ENCODE data around the gene TMEM132A.

TMEM132A gene

DNA sequence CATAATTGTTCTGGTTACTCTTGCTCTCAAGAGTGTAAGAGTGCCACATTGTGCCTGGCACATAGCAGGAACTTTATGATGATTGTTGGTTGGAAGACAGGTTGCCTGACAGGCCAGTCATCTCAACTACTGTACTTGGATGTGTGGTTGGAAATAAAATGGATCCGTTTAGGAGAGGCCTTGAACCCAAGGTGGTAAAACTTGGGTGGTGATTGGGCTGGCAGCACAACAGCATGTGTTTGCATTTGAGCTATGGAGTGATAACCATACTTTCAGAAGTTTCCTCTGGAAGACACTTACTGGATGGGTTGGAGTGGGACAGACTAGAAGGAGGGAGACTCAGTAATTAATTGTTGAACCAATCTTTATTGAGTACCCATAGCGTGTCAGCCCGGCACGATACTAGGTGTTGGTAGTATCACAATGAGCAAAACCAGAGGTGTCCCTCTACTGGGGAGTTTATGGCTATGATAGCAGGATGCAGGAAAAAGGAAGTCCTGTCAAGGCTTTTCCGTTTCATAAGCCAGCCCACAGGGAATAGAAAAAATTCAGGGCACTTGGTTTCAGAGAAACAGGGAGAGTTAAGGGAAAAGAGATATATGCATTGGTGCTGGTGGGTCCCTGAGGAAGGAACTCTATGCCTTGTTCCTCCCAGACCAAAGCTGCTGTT lies 13.4 kb upstream of the TMEM132A start:
- DNase-seq (ENCODE audit: extremely low read depth, low read depth) = no peak
- TF ChIP-seq CTCF (IDR thresholded peaks at IDR 0.05; ENCODE audit: low read depth, low read length, missing control alignments) = no peak
- H3K4me3 ChIP-seq (replicated peaks; ENCODE audit: low read depth, low read length) = no peak overlapping the region

DNA sequence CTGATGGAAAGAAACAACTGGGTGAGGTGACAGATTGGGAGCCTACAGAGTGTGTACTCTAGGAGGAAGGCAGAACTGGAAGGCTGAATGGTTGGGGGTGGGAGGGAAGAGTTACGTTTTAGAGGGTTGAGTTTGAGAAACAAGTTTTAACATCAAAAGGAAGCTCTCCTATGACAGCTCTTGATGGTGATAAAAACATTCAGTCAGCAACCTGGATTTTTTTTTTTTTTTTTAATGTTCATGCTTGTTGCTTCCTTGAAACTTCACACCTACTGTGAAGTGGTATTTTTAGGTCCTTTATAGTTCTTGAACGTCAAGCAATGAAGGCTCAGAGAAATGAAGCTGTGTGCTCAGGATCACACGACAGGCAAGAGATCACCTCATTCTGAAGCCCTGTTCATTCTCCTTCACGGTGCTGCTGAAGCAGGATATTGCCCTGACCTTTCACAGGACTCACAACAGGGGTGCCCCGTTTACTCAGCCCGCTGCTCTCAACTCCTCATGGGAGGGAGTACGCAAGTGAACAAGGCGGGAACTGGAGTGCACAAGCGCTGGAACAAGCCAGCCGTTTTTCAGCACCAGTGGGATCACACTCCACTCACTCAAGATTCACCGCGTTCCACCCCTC lies 11.9 kb upstream of the TMEM132A start:
- TF ChIP-seq CTCF (IDR thresholded peaks at IDR 0.05; ENCODE audit: low read depth, low read length, missing control alignments) = no peak
- H3K4me3 ChIP-seq (replicated peaks; ENCODE audit: low read depth, low read length) = no peak overlapping the region
- DNase-seq (ENCODE audit: extremely low read depth, low read depth) = no peak

DNA sequence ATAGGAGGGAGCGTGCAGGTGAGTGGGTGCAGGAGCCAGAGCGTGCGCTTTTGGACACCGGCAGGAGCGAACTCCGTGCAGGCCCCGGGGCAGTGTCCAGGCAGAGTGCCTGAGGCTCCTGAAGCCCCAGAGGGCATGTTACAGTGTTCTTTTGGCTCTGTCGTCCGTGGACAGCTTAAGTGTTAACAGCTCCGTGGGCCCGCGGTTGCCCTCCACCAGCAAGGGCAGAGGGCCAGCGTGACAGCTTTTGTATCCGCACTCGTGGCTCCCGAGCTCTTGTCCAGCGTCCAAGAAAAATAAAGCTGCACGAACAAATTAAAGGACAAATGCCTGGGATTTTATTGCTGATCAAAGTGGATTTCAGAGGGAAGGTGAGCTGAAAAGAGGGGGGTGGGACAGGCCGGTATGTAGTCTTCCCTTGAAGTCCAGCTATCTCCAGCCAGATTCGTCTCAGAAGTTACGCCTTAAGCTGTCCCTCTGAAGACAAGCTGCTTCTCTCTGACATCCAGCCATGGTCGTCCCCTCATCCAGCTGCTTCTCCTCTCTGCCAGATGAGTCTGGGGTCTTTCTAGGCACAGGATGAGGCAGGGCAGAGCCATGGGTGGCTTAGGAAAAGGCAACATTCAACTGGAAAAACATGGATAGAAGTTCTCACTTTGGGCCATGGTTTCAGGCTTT lies 11.3 kb upstream of the TMEM132A start:
- TF ChIP-seq CTCF (IDR thresholded peaks at IDR 0.05; ENCODE audit: low read depth, low read length, missing control alignments) = no peak
- DNase-seq (ENCODE audit: extremely low read depth, low read depth) = no peak
- peak overlapping the region; percentile 85 for H3K4me3 ChIP-seq (replicated peaks; ENCODE audit: low read depth, low read length)

- peak within 1 kb of the TSS; percentile 85 for H3K4me3 ChIP-seq (replicated peaks; ENCODE audit: low read depth, low read length)
- TF ChIP-seq CTCF (IDR thresholded peaks at IDR 0.05; ENCODE audit: low read depth, low read length, missing control alignments) = no peak
- peak; percentile 72 for DNase-seq (ENCODE audit: extremely low read depth, low read depth)
Measured at GRCh38 chr11:60913793-60914632, 10.2 kb upstream of the TMEM132A start, which contains the start of gene TMEM109. Gene TMEM109 (plus strand): TSS chr11:60914158. CDS start chr11:60919694, 5,536 bp downstream.

DNA sequence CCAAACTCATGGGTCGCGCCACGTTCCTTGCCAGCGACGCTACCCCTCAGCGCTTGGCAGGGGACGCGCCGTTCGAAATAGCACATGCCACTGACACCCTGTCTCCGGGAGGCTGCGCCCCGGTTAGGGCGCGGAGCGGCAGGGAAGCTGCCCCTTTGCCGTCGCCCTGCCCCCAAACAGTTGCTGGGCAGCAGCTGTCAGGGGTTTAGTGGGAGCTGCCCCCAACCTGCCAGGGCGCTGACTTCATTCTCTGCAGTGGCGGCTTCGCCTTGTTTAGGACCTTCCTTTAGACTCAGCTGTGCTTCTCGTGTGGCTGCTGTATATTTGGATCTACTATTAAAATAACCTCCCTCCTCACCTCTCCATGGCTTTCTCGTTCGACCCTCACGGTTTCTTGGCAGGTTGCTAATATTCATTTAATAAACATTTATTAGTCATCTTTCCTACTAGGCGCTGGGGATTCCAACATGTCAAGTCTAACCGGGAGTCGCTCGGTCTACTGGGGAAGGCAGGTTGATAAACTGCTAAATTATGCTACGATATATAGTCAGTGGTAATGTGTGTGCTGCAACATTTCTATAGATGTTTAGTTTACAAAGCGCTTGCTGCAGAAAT lies 9.5 kb upstream of the TMEM132A start:
- H3K4me3 ChIP-seq (replicated peaks; ENCODE audit: low read depth, low read length) = peak overlapping the region; percentile 85
- TF ChIP-seq CTCF (IDR thresholded peaks at IDR 0.05; ENCODE audit: low read depth, low read length, missing control alignments) = no peak
- no peak for DNase-seq (ENCODE audit: extremely low read depth, low read depth)

Data from HFF-Myc (cell line).